AG04449 (cell line): ENCODE data around the gene PRKCE.

Source experiments
- CTCF ChIA-PET: fragments of 350-600 bp; formaldehyde crosslinking; extraction: SDS; loops from one replicate; lab custom pipeline; 2021; ENCODE audit warnings: antibody characterized with exemption; lab: Yijun Ruan, JAX
- POLR2A ChIA-PET: fragments of 400-600, 350-600 bp; formaldehyde crosslinking; extraction: SDS; loops from one replicate; lab custom pipeline; 2020; ENCODE audit warnings: antibody characterized with exemption, inconsistent platforms; lab: Yijun Ruan, JAX
- DNase-seq: peaks from one replicate; pipeline ENCODE4 v3.0.0-alpha.2; 2010; ENCODE audit warnings: low read depth, low spot score
- H3K4me3 ChIP-seq: 2 replicates; pipeline ENCODE4 v1.5.1; 2011; ENCODE audit warnings: low read depth, mild to moderate bottlenecking, control low read depth, low read length
- TF ChIP-seq, protein P1 (sequence below): IDR thresholded peaks from one replicate; pipeline ENCODE4 v1.5.1; 2011; ENCODE audit warnings: mild to moderate bottlenecking, moderate library complexity, low read length, control low read depth, inconsistent platforms; ENCODE audit not compliant: insufficient read depth; ENCODE audit errors: missing control alignments

Gene PRKCE

GRCh38 chr2:45729753-45730512 lies 78.5 kb downstream of the PRKCE start:
- TF ChIP-seq, protein P1, sequence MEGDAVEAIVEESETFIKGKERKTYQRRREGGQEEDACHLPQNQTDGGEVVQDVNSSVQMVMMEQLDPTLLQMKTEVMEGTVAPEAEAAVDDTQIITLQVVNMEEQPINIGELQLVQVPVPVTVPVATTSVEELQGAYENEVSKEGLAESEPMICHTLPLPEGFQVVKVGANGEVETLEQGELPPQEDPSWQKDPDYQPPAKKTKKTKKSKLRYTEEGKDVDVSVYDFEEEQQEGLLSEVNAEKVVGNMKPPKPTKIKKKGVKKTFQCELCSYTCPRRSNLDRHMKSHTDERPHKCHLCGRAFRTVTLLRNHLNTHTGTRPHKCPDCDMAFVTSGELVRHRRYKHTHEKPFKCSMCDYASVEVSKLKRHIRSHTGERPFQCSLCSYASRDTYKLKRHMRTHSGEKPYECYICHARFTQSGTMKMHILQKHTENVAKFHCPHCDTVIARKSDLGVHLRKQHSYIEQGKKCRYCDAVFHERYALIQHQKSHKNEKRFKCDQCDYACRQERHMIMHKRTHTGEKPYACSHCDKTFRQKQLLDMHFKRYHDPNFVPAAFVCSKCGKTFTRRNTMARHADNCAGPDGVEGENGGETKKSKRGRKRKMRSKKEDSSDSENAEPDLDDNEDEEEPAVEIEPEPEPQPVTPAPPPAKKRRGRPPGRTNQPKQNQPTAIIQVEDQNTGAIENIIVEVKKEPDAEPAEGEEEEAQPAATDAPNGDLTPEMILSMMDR: no peak
- H3K4me3 ChIP-seq: no peak overlapping the region
- CTCF ChIA-PET: interaction anchor here (0.8 to 1.1 kb wide), 2 partner anchors 20 to 49 kb away, joined by 3 read pairs; no protein-coding TSS in a partner anchor
- POLR2A ChIA-PET: interaction anchor here (0.6 kb wide), 1 partner anchor 31 kb away, joined by 3 read pairs; no protein-coding TSS in a partner anchor
- no peak for DNase-seq

- TF ChIP-seq, protein P1: no peak
- CTCF ChIA-PET: interaction anchor here (0.7 to 1.1 kb wide), 2 partner anchors 45 to 48 kb away, joined by 3 read pairs; no protein-coding TSS in a partner anchor
- no peak for DNase-seq
- POLR2A ChIA-PET: no interaction called here
- H3K4me3 ChIP-seq: no peak overlapping the region
Measured at GRCh38 chr2:45731141-45731540, 79.7 kb downstream of the PRKCE start.

DNA sequence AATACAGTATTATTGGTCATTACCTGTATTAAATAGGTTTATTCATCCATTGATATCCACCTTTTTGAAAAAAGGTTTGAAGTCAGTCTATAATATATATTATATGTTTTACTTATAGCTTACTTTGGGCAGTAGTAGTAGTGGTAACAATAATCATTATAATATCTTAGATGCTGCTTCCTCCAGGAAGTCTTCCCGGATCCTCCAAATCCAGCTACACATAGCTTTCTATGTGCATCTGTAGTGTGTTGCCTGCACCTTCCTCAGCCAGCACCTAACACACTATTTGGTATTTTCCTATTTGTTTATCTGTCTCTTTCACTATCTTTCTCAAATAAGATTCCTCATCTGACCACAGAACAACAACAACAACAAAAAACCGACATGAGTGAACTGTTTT lies 81.0 kb downstream of the PRKCE start:
- no peak overlapping the region for H3K4me3 ChIP-seq
- DNase-seq: no peak
- POLR2A ChIA-PET: no interaction called here
- TF ChIP-seq, protein P1: no peak
- CTCF ChIA-PET: interaction anchor here (0.6 to 2.7 kb wide), 3 partner anchors 11 to 488 kb away, joined by 3 to 9 read pairs (median 3); no protein-coding TSS in a partner anchor

DNA sequence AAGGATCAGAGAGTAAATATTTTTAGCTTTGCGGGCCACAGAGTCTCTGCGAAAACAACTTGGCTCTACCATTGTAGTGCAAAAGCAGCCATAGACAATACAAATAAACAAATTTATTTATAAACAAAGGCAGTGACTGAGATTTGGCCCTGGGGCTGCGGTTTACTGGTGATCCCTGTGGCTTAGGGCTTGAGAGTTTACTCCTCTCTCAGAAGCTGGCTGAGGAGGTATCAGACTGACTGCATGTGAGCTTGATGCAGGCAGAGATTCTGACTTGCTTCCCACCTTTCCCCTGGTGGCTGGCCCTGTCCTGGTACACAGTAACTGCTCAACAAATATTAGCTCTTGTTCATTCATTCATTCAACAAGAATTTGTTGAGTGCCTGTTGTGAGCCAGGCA lies 81.5 kb downstream of the PRKCE start:
- TF ChIP-seq, protein P1: no peak
- no peak for DNase-seq
- CTCF ChIA-PET: interaction anchor here (0.6 to 2.7 kb wide), 3 partner anchors 11 to 489 kb away, joined by 3 to 9 read pairs (median 3); no protein-coding TSS in a partner anchor
- POLR2A ChIA-PET: no interaction called here
- no peak overlapping the region for H3K4me3 ChIP-seq

DNA sequence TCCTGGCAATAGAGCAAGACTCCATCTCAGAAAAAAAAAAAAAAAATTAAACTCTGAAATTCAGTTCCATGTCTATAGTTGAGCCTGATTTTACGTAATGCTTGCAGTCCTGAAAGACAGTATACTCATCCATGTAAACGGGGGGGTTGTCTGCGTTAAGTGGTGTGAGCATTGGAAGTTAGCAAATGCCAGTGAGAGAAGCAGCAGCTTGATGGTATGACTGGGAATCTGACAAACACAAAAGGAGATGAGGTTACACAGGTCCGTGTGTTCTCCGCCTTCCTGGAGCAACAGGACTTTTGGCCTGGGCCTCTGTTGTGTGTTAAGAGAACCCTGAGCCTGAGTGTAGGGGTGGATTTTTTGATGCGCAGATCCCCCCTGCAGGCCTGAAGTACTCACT lies 82.9 kb downstream of the PRKCE start:
- TF ChIP-seq, protein P1: no peak
- H3K4me3 ChIP-seq: no peak overlapping the region
- POLR2A ChIA-PET: no interaction called here
- CTCF ChIA-PET: interaction anchor here (2.7 kb wide), 1 partner anchor 9 kb away, joined by 9 read pairs; no protein-coding TSS in a partner anchor
- no peak for DNase-seq

- TF ChIP-seq, protein P1: no peak
- POLR2A ChIA-PET: no interaction called here
- CTCF ChIA-PET: interaction anchor here (2.7 kb wide), 1 partner anchor 9 kb away, joined by 9 read pairs; no protein-coding TSS in a partner anchor
- H3K4me3 ChIP-seq: no peak overlapping the region
- DNase-seq: no peak
Measured at GRCh38 chr2:45734952-45735351, 83.5 kb downstream of the PRKCE start.
